Measurements from ENCODE around the gene NELL1. TPM values are rescaled to one million over a fixed set of nuclear protein-coding genes. Genes with fewer than 3 reads are reported as not detected.

NELL1 gene
- total RNA-seq, 1 donor from 2014 or later, result 0.29 TPM

GRCh38 chr11:20875889-20876288 lies 206.5 kb downstream of the NELL1 start:
- Mint-ChIP-seq H3K27me3 (ENCODE audit: unreplicated experiment) (peaks cover 2% of the 10 kb centered on the region), H3K27ac (ENCODE audit: unreplicated experiment) (no peak overlapping the region), H3K4me1 (ENCODE audit: low read depth, unreplicated experiment) (peaks cover 3% of the 10 kb centered on the region), H3K4me3 (ENCODE audit: unreplicated experiment) (no peak overlapping the region), H3K36me3 (ENCODE audit: unreplicated experiment) (no peaks in the 10 kb centered on the region), H3K9me3 (ENCODE audit: unreplicated experiment) (no peaks in the 10 kb centered on the region)
- no peak for DNase-seq
- no peak for TF ChIP-seq CTCF (IDR thresholded peaks at IDR 0.05; ENCODE audit: partially characterized antibody, unreplicated experiment)

- Mint-ChIP-seq H3K4me1 (ENCODE audit: low read depth, unreplicated experiment) (peaks cover 6% of the 10 kb centered on the region), H3K27ac (ENCODE audit: unreplicated experiment) (no peak overlapping the region), H3K27me3 (ENCODE audit: unreplicated experiment) (peaks cover 2% of the 10 kb centered on the region), H3K9me3 (ENCODE audit: unreplicated experiment) (no peaks in the 10 kb centered on the region), H3K36me3 (ENCODE audit: unreplicated experiment) (no peaks in the 10 kb centered on the region), H3K4me3 (ENCODE audit: unreplicated experiment) (no peak overlapping the region)
- DNase-seq, result no peak
- no peak for TF ChIP-seq CTCF (IDR thresholded peaks at IDR 0.05; ENCODE audit: partially characterized antibody, unreplicated experiment)
Observed at GRCh38 chr11:20876738-20877137, 207.4 kb downstream of the NELL1 start.

GRCh38 chr11:20880094-20880493 lies 210.7 kb downstream of the NELL1 start:
- no peak overlapping the region for H3K4me3 Mint-ChIP-seq (ENCODE audit: unreplicated experiment)
- DNase-seq, result no peak

GRCh38 chr11:20881328-20882079 lies 212.1 kb downstream of the NELL1 start:
- Mint-ChIP-seq H3K27me3 (ENCODE audit: unreplicated experiment) (peaks cover under 1% of the 10 kb centered on the region), H3K4me3 (ENCODE audit: unreplicated experiment) (no peak overlapping the region), H3K9me3 (ENCODE audit: unreplicated experiment) (no peaks in the 10 kb centered on the region), H3K36me3 (ENCODE audit: unreplicated experiment) (no peaks in the 10 kb centered on the region), H3K4me1 (ENCODE audit: low read depth, unreplicated experiment) (peaks cover 6% of the 10 kb centered on the region), H3K27ac (ENCODE audit: unreplicated experiment) (no peak overlapping the region)
- no peak for TF ChIP-seq CTCF (IDR thresholded peaks at IDR 0.05; ENCODE audit: partially characterized antibody, unreplicated experiment)
- DNase-seq, result no peak

More at GRCh38 chr11:20880094-20880493, 210.7 kb downstream of the NELL1 start:
- Mint-ChIP-seq H3K27ac (ENCODE audit: unreplicated experiment) (no peak overlapping the region), H3K4me1 (ENCODE audit: low read depth, unreplicated experiment) (peaks cover 6% of the 10 kb centered on the region), H3K27me3 (ENCODE audit: unreplicated experiment) (peaks cover 2% of the 10 kb centered on the region), H3K9me3 (ENCODE audit: unreplicated experiment) (no peaks in the 10 kb centered on the region), H3K36me3 (ENCODE audit: unreplicated experiment) (no peaks in the 10 kb centered on the region)
- TF ChIP-seq CTCF (IDR thresholded peaks at IDR 0.05; ENCODE audit: partially characterized antibody, unreplicated experiment), result no peak

GRCh38 chr11:20887137-20887536 lies 217.8 kb downstream of the NELL1 start:
- Mint-ChIP-seq H3K9me3 (ENCODE audit: unreplicated experiment) (no peaks in the 10 kb centered on the region), H3K27me3 (ENCODE audit: unreplicated experiment) (no peaks in the 10 kb centered on the region), H3K4me3 (ENCODE audit: unreplicated experiment) (no peak overlapping the region), H3K27ac (ENCODE audit: unreplicated experiment) (no peak overlapping the region), H3K4me1 (ENCODE audit: low read depth, unreplicated experiment) (no peaks in the 10 kb centered on the region), H3K36me3 (ENCODE audit: unreplicated experiment) (no peaks in the 10 kb centered on the region)
- TF ChIP-seq CTCF (IDR thresholded peaks at IDR 0.05; ENCODE audit: partially characterized antibody, unreplicated experiment), result no peak
- DNase-seq, result no peak
